ENCODE data around the gene DRD4.

GRCh38 chr11:616320-617198 is 20.5 kb upstream of the DRD4 start:
- TF ChIP-seq CTCF (conservative IDR thresholded peaks at IDR 0.05; ENCODE audit: low read depth, low read length) (no peak), EZH2 (IDR thresholded peaks at IDR 0.05; ENCODE audit: low read length, unreplicated experiment) (no peak), EZH2phosphoT487 (IDR thresholded peaks at IDR 0.05; ENCODE audit: borderline replicate concordance, low read length) (no peak)
